ENCODE data around the gene PIAS1.

DNA sequence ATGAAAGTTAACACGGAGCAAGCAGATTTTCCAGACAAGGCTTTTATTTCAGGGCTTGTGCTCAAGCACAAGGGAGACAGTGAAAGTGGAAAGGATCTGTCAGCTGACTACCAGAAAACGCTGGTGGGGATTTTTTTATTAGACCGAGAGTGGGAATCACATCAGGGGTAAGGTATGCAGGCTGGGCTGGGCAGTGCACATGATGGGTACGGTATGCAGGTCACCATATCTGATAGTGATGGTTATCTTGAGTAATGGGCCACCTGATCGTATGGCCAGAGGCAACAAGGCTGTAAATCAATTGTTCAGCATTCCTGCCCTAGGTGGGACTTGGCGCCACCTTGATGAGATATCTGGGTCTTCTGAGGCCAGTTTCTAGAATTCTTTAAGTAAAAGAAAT is 36.9 kb upstream of the PIAS1 start:
- no peak for TF ChIP-seq CREB1 (CRISPR knock-in tag; IDR thresholded peaks at IDR 0.05)
- TF ChIP-seq, protein P1, sequence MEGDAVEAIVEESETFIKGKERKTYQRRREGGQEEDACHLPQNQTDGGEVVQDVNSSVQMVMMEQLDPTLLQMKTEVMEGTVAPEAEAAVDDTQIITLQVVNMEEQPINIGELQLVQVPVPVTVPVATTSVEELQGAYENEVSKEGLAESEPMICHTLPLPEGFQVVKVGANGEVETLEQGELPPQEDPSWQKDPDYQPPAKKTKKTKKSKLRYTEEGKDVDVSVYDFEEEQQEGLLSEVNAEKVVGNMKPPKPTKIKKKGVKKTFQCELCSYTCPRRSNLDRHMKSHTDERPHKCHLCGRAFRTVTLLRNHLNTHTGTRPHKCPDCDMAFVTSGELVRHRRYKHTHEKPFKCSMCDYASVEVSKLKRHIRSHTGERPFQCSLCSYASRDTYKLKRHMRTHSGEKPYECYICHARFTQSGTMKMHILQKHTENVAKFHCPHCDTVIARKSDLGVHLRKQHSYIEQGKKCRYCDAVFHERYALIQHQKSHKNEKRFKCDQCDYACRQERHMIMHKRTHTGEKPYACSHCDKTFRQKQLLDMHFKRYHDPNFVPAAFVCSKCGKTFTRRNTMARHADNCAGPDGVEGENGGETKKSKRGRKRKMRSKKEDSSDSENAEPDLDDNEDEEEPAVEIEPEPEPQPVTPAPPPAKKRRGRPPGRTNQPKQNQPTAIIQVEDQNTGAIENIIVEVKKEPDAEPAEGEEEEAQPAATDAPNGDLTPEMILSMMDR (IDR thresholded peaks at IDR 0.05): no peak
- TF ChIP-seq, protein P2, sequence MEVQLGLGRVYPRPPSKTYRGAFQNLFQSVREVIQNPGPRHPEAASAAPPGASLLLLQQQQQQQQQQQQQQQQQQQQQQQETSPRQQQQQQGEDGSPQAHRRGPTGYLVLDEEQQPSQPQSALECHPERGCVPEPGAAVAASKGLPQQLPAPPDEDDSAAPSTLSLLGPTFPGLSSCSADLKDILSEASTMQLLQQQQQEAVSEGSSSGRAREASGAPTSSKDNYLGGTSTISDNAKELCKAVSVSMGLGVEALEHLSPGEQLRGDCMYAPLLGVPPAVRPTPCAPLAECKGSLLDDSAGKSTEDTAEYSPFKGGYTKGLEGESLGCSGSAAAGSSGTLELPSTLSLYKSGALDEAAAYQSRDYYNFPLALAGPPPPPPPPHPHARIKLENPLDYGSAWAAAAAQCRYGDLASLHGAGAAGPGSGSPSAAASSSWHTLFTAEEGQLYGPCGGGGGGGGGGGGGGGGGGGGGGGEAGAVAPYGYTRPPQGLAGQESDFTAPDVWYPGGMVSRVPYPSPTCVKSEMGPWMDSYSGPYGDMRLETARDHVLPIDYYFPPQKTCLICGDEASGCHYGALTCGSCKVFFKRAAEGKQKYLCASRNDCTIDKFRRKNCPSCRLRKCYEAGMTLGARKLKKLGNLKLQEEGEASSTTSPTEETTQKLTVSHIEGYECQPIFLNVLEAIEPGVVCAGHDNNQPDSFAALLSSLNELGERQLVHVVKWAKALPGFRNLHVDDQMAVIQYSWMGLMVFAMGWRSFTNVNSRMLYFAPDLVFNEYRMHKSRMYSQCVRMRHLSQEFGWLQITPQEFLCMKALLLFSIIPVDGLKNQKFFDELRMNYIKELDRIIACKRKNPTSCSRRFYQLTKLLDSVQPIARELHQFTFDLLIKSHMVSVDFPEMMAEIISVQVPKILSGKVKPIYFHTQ (CRISPR knock-in tag; IDR thresholded peaks at IDR 0.05): no peak
- TF ChIP-seq ESRRA (CRISPR knock-in tag; IDR thresholded peaks at IDR 0.05; ENCODE audit: borderline replicate concordance): no peak

Data from WTC11 (cell line).